ENCODE results near the gene KLHL29.

Gene KLHL29

DNA sequence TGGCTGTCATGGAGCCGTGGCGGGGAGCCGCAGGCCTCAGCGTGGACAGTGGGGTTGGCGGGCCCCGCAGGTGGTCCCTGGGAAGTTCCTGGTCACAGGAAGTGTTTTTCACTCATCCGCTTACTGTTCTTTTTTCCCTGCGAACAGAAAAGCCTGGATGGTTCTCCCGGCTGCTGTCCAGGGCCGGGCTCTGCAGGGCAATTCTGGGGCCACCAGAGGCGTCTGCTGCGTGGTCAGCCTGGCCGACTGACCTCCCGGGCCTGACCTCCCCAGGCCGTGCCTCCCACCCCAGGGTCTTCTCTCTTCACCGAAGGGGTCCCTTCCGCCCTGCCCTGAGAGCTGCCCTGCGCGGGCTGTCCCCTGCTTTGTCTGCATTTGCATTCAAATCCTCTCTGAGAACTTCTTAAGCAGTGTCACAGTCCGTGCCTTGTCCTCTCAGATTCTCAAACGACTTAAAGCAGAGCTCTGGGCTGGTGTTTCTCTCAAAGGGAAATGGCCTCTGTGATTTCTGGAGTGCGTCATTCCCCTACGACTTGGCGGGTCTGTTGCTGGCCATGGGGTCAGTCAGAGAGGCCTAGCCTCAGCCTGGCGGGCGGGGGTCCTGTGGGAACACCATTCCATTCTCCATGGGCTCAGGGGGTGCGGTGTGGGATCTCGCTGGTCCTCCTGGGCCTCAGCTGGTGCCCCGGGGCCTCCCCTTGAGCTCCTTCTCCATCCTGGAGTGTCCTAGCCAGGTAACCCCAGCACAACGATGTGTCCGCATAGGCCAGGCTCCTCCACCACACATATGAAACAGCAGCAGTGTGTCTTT lies 38.3 kb downstream of the KLHL29 start:
- DNase-seq, result no peak

DNA sequence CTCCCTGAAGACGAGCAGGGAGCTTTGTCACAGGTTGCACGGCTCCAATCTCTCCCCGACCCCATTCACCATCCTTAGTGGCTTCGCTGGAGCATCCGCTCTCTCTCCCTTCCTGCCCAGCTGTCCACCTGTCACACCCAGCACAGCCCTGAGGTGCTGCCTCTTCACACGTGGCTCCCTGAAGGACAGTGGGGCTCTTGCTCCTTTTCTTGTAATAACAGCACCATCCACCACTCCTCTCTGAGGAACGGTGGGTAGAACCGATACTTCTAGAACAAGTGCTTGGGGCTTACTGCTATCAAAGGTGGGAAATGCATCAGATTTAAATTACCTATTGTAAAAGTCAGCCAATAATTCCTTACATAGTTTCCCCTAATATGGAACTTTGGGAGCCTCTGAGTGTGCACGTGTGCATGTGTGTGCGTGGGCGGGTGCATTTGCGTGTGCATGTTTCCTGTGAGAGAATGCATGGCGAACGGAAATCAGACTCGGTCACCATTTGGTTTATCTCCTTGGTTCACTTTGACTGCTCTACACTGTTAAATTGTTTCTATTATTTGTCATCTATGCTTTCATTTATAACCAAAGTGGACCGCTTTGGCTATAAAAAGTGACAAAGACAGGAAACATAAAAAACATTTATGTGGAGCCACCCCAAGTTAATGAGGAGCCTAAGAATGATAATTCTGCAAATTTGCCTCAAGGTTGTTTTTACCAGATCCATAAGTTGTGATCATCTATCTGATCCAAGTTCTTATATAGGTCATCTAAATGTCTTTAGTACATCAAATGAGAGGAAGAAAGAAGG lies 39.1 kb downstream of the KLHL29 start:
- DNase-seq, result no peak

DNA sequence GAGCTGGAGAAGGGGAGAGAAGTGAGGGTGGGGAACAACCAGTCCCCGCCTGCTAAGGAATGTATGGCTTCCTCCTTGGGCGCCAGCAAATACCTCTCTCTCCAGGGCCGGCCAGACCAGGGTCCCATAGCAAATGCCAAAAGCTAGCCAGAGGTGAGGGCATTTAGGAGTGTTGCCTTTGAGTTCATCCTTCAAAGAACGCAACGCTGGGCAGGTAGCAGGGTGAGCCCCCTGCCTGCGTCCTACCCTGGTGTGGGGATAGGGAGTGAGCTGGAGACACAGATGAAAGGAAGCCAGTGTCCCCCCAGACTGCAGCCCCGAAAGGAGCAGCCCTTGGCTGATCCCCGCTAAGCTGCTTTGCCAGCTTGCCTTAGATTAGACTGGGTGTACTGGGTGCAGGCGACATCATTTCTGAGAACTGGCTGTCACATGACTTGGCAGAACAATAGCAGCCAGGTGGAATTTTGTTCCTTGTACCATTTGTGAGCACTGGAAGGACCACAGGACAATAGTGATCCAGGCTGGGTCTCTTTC lies 40.4 kb downstream of the KLHL29 start:
- no peak for DNase-seq

DNA sequence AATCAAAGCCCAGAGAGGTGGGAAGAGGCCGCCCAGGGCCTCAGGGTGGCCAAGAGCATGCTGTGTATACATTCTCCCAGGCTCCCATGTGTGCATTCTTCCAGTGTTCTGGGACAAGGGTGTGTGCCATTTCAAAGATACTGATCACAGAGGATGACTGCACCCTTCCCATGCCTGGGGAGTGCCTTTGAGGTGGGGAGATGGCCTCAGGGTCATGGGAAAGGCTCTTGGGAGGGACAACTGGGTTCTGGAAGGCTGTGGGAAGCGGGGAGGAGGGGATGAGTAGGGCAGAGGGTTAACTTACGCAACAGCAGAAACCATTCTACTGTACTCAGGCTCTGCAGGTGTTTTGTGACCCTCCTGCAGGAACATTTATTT lies 40.9 kb downstream of the KLHL29 start:
- no peak for DNase-seq

DNA sequence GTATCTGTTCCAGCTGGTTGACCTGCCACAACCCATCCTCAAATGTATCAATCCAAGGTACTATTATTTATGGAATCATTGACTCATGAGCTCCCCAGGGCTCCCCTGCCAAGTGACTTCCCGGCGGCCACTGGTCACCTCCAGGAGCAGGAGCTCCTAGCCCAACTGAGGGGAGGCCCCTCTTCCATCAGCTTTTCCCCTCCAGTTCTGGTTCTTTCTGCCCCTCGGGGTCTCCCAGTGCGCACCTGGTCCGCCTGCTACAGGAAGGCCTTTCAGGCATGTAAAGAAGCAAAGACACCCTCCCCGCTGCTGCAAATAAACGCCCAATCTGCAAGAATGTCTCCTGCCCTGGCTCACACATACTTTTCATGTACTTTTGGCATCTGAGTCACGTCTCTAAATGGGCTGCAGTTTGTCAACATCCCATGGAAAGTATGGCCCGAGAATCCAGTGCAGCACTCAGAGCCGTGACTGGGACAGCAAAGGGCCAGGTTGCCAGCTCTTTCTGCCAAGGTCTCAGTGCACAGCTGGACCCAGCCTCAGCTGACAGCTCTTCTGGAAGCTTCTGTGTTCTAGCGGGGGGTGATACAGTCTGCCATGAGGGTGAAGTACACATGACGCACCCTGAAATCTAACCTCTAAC lies 41.4 kb downstream of the KLHL29 start:
- DNase-seq, result no peak

DNA sequence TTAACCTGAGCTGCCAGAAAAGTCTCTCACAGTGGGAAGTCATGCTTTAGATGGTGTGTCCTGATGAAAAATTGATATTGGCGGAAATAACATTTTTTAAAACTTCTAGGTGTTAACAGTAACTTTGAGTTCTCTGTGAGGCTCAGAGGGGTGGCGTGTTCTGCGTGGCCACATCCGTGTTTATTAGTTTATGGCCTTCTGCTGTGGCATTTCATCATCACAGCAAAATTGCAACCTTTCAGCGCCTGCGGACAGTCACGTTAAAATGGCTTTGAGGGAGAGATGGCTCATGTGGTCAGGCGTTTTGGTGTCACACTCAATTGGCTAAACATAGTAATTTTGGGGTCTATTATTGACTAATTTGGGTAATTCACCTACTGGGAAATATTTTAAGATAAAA lies 42.4 kb downstream of the KLHL29 start:
- no peak for DNase-seq

DNA sequence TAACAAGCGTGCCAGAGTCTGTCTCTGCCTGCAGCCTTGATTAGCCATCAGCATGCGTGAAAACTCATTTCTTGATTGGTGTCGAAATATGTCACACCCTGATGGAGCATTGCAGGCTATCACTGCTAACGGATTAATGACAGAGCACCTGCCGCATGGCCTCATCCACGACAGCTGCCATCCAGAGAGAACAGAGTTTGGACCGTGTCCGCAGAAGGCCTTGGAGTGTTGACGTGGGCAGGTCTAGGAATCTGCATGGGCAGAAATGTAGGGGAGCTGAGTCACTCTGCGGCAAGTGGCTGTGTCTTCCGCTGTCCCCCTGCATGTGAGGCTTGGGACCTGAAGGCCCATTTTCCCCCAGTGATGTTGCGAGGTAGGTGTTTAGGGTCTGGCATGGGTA lies 43.0 kb downstream of the KLHL29 start:
- no peak for DNase-seq

DNA sequence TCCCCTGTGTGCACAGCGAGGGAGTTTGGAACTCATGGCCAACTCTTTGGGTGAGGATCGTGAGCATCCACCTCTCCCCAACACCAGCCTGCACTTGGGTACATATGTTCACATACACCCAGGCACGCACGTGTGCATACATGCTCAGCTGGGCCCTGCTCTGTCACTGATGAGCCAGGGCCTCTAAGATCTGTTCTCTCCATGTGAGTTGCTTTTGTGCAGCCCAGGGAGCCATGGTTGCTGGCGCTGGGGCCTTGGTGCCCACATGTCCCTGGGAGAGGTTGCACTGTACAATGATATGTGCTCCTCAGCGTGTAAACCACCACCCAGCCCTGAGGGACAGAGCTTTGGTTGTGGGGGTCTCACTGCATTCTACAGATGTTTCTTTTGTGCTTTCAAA lies 44.1 kb downstream of the KLHL29 start:
- no peak for DNase-seq

DNA sequence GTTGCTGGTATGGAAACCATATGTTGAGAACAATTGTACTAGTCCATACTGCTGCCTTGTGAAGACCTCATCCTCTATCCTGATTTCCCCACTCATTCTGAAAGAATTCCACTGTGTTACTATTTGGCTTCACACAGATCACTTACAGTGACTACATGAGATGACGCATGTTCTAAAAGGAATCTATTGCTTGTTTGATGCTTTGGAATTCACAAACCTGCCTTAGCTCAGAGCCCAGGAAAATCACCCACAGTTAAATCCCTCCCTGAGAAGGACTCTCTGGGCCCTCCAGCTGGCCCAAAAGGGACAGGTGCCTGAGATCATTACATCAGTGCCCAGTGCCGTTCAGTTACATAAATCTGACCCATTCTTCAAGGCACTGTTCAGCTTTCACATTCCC lies 45.3 kb downstream of the KLHL29 start:
- DNase-seq, result no peak

DNA sequence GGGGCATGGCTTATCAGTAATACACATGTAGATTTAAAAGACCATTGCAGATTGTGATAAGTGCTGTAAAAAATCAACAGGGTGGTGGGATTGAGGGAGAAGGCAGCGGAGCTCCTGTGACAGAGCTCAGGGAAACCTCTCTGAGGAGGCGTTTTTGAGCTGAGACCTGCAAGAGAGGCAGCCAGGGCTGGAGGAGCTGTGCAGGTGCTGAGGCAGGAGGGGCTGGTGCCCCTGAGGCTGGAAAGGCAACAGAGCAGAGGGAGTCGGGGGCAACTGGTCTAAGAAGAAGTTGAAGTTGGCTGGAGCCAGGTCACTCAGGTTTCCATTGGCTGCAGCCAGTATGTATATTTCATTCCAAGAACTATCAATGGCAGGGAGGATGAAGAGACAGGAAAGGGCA lies 47.6 kb downstream of the KLHL29 start:
- no peak for DNase-seq

DNA sequence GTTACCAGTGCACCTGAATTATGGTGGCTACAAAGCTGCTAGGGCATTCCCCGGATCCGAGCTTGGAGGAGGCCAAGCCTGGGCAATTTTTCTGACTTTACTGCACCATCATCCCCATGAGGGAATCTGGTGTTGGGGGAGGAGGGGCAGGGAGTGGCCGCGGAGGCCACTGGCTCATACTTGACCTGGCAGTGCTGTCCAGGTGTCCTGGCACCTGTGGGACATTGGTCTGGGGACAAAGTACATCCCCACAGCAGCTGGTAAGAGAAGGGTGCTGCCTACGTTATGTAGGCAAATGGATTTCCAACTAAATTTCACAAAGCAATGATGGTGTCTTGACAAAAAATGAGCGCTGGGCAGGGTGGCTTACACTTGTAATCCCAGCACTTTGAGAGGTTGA lies 48.3 kb downstream of the KLHL29 start:
- DNase-seq, result no peak

DNA sequence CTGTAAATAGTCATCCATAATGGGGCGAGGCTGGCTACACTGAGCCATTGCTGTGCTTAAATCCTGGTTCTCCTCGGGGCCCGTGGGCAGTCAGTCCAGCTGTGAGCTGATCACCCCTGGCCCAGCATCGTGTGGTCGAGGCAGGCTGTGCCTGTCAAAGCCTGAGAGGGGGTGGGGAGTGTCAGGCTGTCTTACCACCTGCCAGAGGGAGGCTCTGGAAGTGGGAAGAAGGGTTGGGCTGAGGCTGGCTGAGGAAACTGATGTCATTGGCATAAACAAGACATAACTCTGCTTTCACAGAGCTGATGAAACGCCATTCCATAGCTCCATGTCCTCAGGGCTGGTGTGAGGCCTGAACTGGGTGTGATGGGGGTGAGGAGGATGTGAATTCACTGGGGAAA lies 49.7 kb downstream of the KLHL29 start:
- no peak for DNase-seq

DNA sequence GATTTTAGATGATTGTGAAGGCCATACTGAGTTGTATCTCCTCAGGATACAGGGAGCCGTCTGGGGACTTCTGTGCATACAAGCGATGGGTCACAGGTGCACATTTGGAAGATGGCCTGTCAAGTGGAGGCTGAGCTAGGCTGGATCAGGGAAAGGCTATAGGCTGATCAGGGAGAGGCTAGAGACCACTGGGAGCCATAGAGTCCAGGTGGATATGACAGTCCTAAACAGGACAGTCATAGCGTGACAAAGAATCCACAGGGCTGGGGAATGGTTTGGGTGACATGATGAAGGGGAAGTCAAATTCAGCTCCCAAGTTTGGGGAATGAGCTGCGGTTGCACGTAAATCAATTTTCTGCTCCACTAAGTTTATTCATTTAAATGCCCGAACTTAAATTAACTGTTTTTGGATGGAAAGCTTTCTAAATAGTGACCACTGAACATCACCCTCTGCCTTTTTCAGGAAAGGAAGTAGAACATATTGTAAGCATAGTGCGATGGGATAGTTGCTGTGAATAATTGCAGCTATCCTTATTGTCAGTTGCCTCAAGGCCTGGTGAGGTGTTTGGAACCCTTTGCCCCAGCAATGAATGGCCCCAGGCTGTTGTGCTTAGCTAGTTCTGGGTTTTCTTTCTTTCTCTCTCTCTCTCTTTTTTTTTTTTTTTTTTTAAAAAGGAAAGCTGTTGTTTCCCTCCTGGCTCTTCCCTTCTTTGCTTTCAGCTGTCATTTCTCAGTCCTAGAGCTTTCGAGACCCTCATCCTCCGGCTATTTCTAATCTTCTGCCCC lies 50.5 kb downstream of the KLHL29 start:
- DNase-seq, result no peak

DNA sequence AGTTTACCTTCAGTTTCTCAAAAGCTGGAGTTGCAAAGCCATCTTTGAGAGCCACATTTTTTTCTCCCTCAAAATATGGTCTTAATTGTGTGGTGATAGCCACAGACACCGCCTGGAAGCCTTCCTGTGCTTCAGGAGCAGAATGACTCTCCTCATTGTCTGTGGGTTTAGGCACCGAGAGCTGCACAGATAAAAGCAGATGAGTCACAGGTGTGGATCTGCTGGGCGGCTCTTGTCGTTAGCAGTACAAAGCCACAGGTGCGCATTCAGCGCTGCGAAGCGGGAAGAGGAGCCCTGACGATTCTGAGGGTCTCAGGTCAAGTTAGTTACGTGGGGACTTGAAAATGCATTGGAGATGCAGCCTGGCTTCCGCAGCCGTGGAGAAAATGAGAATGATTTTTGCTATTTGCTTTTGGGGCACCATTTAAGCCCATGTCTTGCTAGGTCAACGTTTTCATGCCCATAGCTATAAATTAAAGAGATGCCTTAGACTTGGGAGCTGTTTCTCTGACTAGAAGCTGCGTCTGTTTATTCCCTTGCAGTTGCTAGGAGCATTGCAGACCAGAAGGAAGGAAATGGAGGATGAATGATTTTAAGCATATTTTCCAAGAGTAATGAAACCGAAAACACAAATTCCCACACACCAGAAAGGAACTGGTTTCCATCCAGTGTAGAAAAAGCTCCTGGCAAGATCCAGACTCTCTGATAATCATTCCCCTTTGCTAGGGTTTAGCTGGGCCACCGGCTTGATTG lies 51.5 kb downstream of the KLHL29 start:
- no peak for DNase-seq

DNA sequence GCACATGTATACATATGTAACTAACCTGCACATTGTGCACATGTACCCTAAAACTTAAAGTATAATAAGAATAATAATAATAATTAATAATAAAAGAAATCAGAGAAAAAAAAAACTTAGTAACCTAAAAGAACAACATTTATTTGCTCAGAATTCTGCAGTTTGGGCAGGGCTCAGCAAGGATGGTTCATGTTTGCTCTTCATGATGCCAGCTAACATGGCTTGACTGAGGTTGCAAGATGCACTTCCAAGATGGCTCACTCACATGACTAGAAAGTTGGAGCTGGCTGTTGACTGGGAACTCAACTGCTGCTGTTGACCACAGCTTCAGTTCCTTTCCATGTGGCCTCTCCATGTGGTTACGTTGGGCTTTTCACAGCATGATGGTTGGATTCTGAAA lies 56.4 kb downstream of the KLHL29 start:
- DNase-seq, result no peak

DNA sequence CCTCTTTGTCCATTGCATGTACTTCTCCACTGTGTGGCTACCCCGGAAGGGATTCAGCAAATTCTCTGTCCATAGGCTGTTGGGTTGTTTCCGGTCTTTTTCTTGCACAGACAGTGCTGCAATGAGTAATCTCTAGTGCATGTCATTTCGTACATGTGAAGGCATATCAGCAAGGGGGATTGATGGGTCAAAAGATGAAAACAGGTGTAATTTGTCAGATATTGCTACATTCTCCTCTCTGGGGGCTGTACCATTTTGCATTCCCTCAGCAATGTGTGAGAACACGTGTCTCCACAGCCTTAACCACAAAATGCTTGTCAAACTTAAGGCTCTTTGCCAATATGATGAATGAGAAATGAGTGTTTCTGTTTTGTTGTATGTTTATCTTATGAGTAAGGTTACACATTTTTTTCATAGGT lies 60.5 kb downstream of the KLHL29 start:
- no peak for DNase-seq

DNA sequence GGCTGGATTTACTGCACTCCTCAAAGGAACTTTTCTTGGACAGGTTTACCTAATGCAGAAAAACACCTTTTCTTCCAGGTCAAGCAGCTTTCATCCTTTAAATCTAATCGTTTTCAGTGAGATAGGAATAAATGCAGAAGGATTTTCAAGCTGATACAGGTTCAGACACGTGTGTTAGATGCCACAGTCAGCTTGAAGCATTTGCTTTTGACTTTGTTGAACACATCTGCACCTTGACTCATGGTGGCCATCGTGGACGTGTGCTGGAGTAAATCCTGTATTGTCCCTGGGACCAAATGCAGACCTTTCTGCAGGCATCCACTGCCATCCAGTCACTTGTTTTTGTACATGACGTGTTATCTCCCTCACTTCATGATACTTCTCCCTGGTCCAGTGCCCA lies 61.9 kb downstream of the KLHL29 start:
- DNase-seq, result no peak

DNA sequence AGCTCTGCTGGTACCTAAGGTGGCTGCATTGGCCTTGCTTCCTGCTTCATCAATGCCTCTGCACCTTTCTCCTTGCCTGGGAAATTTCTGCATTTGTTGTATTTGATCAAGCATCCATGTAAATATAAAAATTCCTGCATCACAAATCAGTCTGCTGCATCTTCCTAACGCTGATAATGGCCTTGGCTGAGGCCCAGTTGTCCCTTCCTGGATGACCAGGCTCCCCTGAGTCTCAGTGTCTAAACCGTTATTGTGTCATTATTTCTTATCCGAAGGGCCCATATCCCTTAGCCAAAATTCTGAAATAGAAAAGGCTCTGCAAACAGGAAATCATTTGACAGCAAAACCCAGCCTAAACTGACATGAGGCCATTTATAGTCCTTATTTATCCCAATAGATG lies 62.4 kb downstream of the KLHL29 start:
- no peak for DNase-seq

DNA sequence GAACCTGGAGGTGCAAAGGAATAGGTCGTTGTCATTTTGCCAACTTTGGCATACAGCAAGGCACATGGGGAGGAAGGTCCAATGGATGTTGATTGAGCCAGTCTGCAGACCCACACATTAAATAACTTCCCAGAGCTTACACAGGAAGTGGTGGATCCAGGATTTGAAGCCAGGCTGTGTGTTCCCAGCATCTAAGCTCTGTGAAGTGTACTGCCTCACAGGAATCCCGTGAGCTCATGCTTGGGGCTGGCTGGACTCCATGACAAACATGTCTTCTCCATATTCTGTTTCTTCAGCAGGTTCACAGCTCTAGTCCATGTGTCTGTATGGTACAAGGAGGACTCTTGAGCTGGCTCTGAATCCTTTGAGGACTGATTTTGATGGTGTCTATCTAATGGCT lies 63.9 kb downstream of the KLHL29 start:
- no peak for DNase-seq

DNA sequence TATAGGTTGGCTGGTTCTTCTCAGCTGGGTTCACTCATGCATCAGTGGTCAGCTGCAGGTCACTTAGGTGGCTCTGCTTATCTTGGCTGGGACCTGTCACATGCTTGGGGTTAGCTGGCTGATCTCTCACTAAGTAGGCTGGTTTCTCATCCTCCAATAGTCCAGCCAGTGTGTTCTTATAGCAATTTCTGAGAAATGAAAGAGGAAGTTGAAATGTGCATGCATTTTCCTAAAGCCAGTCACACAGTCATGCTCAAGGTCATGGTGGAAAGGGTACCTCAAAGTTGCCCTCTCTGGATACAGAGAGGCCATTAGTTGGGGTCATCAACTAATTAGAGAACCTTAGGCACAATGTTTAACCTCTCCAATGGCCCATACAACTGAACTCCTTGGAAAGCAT lies 64.4 kb downstream of the KLHL29 start:
- no peak for DNase-seq

DNA sequence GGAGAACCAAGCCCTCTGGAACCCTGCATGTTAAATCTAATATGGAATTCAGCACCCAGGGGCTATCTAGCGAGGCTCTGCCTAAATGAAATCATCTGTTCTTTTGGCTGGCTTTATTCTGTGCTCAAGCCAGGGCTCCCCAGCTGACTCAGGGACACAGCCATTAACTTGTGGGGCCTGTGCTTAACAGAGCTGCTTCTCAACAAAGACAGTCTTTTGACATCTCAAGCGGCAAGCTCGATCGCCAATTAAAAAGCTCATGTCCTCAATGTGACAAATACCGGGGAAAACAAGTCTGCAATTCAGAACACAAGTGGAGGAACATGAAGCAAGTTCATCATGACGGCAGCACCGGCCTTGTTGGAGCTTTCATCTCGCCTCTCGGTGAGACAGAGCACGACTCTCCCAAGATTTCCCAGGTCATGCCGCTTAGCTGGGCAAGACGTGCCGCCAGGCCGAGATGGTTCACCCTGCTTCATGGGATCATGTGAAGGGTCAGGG lies 64.9 kb downstream of the KLHL29 start:
- DNase-seq, result no peak

DNA sequence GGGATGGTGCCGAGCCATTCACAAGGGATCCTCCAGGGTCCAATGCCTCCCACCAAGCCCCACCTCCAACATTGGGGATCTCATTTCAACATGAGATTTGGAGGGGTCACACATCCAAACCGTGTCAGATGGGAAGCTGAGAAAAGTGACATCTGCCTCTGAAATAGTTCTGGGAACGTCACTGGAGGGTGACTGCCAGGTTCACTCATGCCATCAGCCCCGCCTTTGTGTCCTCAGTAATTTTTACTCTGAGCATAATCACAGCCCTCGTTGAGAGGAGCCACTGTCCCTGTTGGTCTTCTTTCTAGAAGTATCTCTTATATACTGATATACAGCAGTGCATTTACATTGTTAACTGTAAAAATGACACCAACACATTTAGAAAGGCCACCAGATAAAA lies 67.4 kb downstream of the KLHL29 start:
- DNase-seq, result no peak
